ENCODE results near the gene CFB. TPM values are rescaled to one million over a fixed set of nuclear protein-coding genes. Genes with fewer than 3 reads are reported as not detected.
A peak's percentile ranks its signal among the peaks of the same experiment; 100 is the strongest.

CFB gene
- total RNA-seq, 2 donors from 2014 or later = 32.1 to 48.6 TPM

DNA sequence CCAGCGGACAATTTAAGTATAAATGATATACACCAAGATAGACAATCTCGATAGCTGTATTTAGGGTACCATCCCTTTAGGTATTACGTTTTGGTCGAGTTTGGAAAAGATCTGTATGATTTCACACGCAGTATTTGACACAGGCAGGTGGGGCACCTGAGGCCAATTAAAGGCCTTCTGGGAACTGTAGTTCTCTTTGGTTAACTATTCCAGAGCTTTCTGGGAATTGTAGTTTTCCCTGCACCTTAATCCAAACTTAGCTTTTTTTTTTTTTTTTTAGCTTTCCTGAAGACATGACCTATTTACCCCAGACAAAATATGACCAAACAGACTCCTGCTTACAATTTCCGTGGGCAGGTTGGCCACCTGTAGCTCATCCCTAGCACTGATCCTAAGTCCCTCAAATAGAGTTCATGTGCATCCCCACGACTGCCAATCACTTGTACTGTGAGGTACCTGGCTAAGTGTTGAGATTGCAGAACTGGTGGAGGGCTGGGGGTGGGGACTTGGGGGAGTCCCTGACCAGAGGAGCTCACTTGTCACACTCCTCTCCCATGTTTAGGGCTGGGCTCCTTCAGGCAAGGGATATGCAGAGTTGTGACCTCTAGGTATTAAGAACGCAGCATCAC is 47.4 kb upstream of the CFB start:
- intact Hi-C loops (cut with DNase I) = loop anchor here (5.0 kb wide), 2 partner anchors 171 to 279 kb away; partner anchors contain the start of genes AGPAT1, DDAH2 and RNF5
- TF ChIP-seq, protein P1, sequence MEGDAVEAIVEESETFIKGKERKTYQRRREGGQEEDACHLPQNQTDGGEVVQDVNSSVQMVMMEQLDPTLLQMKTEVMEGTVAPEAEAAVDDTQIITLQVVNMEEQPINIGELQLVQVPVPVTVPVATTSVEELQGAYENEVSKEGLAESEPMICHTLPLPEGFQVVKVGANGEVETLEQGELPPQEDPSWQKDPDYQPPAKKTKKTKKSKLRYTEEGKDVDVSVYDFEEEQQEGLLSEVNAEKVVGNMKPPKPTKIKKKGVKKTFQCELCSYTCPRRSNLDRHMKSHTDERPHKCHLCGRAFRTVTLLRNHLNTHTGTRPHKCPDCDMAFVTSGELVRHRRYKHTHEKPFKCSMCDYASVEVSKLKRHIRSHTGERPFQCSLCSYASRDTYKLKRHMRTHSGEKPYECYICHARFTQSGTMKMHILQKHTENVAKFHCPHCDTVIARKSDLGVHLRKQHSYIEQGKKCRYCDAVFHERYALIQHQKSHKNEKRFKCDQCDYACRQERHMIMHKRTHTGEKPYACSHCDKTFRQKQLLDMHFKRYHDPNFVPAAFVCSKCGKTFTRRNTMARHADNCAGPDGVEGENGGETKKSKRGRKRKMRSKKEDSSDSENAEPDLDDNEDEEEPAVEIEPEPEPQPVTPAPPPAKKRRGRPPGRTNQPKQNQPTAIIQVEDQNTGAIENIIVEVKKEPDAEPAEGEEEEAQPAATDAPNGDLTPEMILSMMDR (IDR thresholded peaks at IDR 0.05) = peak in 1 of 4 experiments; percentile 5
- TF ChIP-seq POLR2A (IDR thresholded peaks at IDR 0.05) (peak; percentile 52), POLR2AphosphoS5 (IDR thresholded peaks at IDR 0.05) (peak; percentile 92)
- no peaks in the 10 kb centered on the region for H3K9me3 ChIP-seq
- H3K36me3 ChIP-seq = no peaks in the 10 kb centered on the region
- WGBS = 15% methylated on average over 8 of the region's 8 CpGs
- peaks cover 5% of the 10 kb centered on the region for H3K4me1 ChIP-seq (replicated peaks)
- H3K27me3 ChIP-seq (replicated peaks; ENCODE audit: insufficient read depth) = no peaks in the 10 kb centered on the region
- DNase-seq (ENCODE audit: low spot score) = no peak
- peak overlapping the region; percentile 89 to 93 for H3K27ac ChIP-seq
- peak overlapping the region; percentile 86 to 99 for H3K4me3 ChIP-seq

DNA sequence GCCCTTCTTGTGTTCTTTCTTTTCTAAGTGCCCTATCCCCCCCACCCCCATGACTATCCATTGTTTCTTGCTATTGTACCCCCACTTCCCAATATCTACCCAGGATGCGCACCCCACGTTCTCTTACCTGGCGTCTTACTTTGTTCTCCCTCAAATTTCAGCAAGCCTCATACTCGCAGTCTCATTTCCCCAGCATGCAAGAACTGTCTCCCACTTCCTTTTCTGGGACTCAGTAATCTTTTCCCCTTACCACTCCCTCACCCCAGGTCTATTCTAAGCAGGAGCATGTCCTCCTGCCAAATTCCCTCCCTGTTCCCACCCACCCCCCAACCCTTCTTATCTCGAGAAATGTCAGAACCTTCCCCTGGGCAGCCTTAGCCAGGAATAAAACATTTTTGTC is 46.7 kb upstream of the CFB start:
- peak overlapping the region; percentile 89 to 93 for H3K27ac ChIP-seq

DNA sequence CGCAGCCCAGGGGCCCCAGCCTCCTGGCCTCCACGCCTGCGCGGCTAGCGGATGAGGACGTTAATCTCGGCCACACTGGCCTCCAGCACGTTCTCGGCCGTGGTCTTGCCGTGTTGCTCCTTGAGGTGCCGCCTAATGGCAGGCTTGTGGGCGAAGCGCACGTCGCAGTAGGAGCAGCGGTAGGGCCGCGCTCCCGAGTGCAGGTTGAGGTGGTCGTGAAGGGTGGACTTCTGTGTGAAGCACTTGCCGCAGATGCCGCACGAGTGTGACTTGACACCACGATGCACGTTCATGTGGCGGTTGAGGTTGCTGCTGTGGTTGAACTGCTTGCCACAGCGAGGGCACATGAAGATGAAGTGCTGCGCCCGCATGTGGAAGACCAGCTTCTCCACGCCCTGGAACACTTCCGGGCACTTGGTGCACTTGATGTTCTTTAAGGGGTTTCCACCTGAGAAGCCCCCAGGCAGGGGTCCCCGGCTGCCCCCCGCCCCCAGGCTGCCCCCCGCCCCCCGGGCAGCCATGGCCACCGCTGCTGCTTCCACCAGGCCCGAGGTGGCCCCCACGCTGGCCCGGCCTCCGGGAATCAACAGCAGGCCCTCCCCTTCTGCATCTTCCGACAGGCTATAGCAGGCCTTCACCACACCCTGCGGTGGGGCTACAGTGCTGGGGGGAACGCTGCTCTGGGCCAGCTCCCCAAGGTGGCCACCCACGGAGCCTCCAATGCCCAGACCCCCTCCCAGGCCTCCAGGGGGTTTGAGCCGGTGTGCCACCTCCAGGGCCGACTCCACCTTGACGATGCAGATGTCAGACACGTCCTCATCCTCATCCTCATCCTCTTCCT is 45.8 kb upstream of the CFB start:
- intact Hi-C loops (cut with DNase I) = loop anchor here (5.0 to 10.0 kb wide), 3 partner anchors 173 to 277 kb away; partner anchors contain the start of genes AGPAT1, DDAH2, PPT2 and PRRT1

More for the DNA sequence above, 46.7 kb upstream of the CFB start:
- 70% methylated on average over 5 of the region's 5 CpGs for WGBS
- Histone ChIP-seq H3K4me3 (no peak overlapping the region), H3K9me3 (no peaks in the 10 kb centered on the region), H3K27me3 (replicated peaks; ENCODE audit: insufficient read depth) (no peaks in the 10 kb centered on the region), H3K4me1 (replicated peaks) (peaks cover 5% of the 10 kb centered on the region), H3K36me3 (no peaks in the 10 kb centered on the region)
- TF ChIP-seq POLR2AphosphoS5 (IDR thresholded peaks at IDR 0.05) (no peak), POLR2A (IDR thresholded peaks at IDR 0.05) (no peak)
- TF ChIP-seq, protein P1 (IDR thresholded peaks at IDR 0.05) = no peak
- intact Hi-C loops (cut with DNase I) = loop anchor here (5.0 kb wide), 2 partner anchors 172 to 278 kb away; partner anchors contain the start of genes AGPAT1, DDAH2 and RNF5
- DNase-seq (ENCODE audit: low spot score) = no peak

DNA sequence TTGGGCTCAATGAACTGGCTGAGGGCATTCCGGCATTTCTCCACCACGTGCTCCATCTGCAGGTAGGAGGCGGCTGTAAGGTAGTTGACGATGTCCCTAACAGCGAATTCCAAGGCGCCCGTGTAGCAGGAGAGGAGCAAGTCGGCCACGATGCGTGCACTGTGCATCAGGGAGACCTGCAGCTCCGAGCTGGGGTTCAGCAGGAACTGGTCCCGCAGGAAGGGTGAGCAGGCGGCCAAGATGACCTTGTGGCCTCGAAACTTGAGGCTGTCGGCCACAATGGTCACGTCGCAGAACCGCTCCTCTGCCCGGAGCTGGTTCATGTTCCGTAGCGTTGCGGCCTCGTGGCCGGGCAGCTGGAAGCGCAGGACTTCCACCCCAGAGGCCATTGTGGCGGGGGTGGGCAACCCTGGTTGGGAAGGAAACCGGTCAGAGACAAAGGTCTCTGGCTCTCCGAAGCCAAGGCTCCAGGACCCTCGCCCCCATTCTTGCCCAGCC is 44.9 kb upstream of the CFB start:
- Histone ChIP-seq H3K36me3 (no peaks in the 10 kb centered on the region), H3K27ac (peak overlapping the region; percentile 82 to 90), H3K9me3 (no peaks in the 10 kb centered on the region), H3K4me1 (replicated peaks) (peaks cover 5% of the 10 kb centered on the region), H3K27me3 (replicated peaks; ENCODE audit: insufficient read depth) (no peaks in the 10 kb centered on the region), H3K4me3 (peak overlapping the region; percentile 59 to 68)
- intact Hi-C loops (cut with DNase I) = loop anchor here (10.0 kb wide), 1 partner anchor 254 kb away; the partner anchor contains the start of genes PPT2 and PRRT1
- no peak for DNase-seq (ENCODE audit: low spot score)
- TF ChIP-seq POLR2A (IDR thresholded peaks at IDR 0.05) (no peak), POLR2AphosphoS5 (IDR thresholded peaks at IDR 0.05) (no peak)
- TF ChIP-seq, protein P1 (IDR thresholded peaks at IDR 0.05) = no peak
- 25% methylated on average over 19 of the region's 29 CpGs for WGBS

More for the DNA sequence above, 45.8 kb upstream of the CFB start:
- H3K9me3 ChIP-seq = no peaks in the 10 kb centered on the region
- H3K27ac ChIP-seq = peak overlapping the region in 1 of 2 donors; percentile 90
- DNase-seq (ENCODE audit: low spot score) = no peak
- no peak overlapping the region for H3K4me3 ChIP-seq
- H3K36me3 ChIP-seq = no peaks in the 10 kb centered on the region
- H3K27me3 ChIP-seq (replicated peaks; ENCODE audit: insufficient read depth) = no peaks in the 10 kb centered on the region
- 77% methylated on average over 49 of the region's 49 CpGs for WGBS
- TF ChIP-seq POLR2AphosphoS5 (IDR thresholded peaks at IDR 0.05) = no peak
- no peak for TF ChIP-seq POLR2A (IDR thresholded peaks at IDR 0.05)
- TF ChIP-seq, protein P1 (IDR thresholded peaks at IDR 0.05) = no peak
- H3K4me1 ChIP-seq (replicated peaks) = peaks cover 5% of the 10 kb centered on the region

All from prostate gland (tissue), 2 donors.